A673 (cell line): Measurements from ENCODE around the gene GPHN. TPM values are rescaled to one million over a fixed set of nuclear protein-coding genes. Genes with fewer than 3 reads are reported as not detected.

Experiments
- BruUV-seq: library from RNA; stranded (reverse); fragments of 400-500 nt; replicated peaks from 2 replicates; lab custom pipeline; 2021; lab: Mats Ljungman, UMichigan
- CTCF ChIA-PET: fragments of 300-600 bp; sonication (Branson Sonifier 250); formaldehyde crosslinking; loops from one replicate; lab custom pipeline; 2022; ENCODE audit warnings: antibody characterized with exemption; lab: Charles Lee
- POLR2A ChIA-PET: fragments of 300-600 bp; sonication (Branson Sonifier 250); formaldehyde crosslinking; loops from one replicate; lab custom pipeline; 2022; ENCODE audit warnings: antibody characterized with exemption; ENCODE audit not compliant: low non-redundant PET; lab: Charles Lee
- DNase-seq: peaks from one replicate; pipeline ENCODE4 v3.0.0-alpha.2; 2015; ENCODE audit warnings: low spot score
- H3K27ac ChIP-seq: fragments of 200-600 bp; sonication (generic); 2 replicates; pipeline ENCODE4 v1.5.1; 2016; ENCODE audit warnings: mixed run types, low read depth, mild to moderate bottlenecking, mixed read lengths, antibody characterized with exemption, low read length; ENCODE audit not compliant: poor library complexity, severe bottlenecking
- H3K27me3 ChIP-seq: fragments of 200-600 bp; sonication (generic); replicated peaks from 2 replicates; pipeline ENCODE4 v1.6.1; 2017; ENCODE audit warnings: mixed run types, low read depth, mild to moderate bottlenecking, mixed read lengths, antibody characterized with exemption, low read length; ENCODE audit not compliant: insufficient read depth, poor library complexity
- H3K36me3 ChIP-seq: fragments of 200-600 bp; sonication (generic); 2 replicates; pipeline ENCODE4 v1.6.1; 2016; ENCODE audit warnings: mixed run types, mild to moderate bottlenecking, mixed read lengths, antibody characterized with exemption, low read length; ENCODE audit not compliant: insufficient read depth, poor library complexity, severe bottlenecking
- H3K4me1 ChIP-seq: fragments of 200-600 bp; sonication (generic); 2 replicates; pipeline ENCODE4 v1.6.1; 2017; ENCODE audit warnings: mixed run types, mild to moderate bottlenecking, mixed read lengths, antibody characterized with exemption, low read length; ENCODE audit not compliant: insufficient read depth, poor library complexity, severe bottlenecking
- H3K4me3 ChIP-seq: fragments of 200-600 bp; sonication (generic); 2 replicates; pipeline ENCODE4 v1.5.1; 2016; ENCODE audit warnings: low read depth, mixed run types, mild to moderate bottlenecking, mixed read lengths, low read length; ENCODE audit not compliant: poor library complexity, severe bottlenecking
- H3K9me3 ChIP-seq: fragments of 200-600 bp; sonication (generic); 2 replicates; pipeline ENCODE4 v1.6.1; 2016; ENCODE audit warnings: mixed run types, low read depth, mild to moderate bottlenecking, mixed read lengths, antibody characterized with exemption, low read length; ENCODE audit not compliant: poor library complexity, severe bottlenecking
- EZH2 ChIP-seq: fragments of 200-600 bp; sonication (generic); IDR thresholded peaks from 2 replicates; pipeline ENCODE4 v1.6.1; 2017; ENCODE audit warnings: borderline replicate concordance, low read depth, mild to moderate bottlenecking, mixed read lengths, antibody characterized with exemption, low read length; ENCODE audit not compliant: poor library complexity, severe bottlenecking
- intact Hi-C: fragments of 100-400 bp; cut with micrococcal nuclease; formaldehyde crosslinking; loops from one replicate; pipeline ENCODE4 v1.10.0; 2022; ENCODE audit not compliant: unreplicated experiment
- total RNA-seq: library from RNA; stranded (reverse); gene quantifications from 2 replicates; pipeline ENCODE4 v1.2.3, GENCODE V29; 2021
- TF ChIP-seq, protein P1 (sequence below): fragments of 300-800, 200-600 bp; sonication (generic); conservative IDR thresholded peaks from 2 replicates; pipeline ENCODE4 v1.5.1; 2017; ENCODE audit warnings: low read depth, mild to moderate bottlenecking, antibody characterized with exemption, low read length, moderate library complexity, mixed read lengths

GPHN gene
- total RNA-seq, 1 experiment from 2014 or later, result 30.3 TPM

DNA sequence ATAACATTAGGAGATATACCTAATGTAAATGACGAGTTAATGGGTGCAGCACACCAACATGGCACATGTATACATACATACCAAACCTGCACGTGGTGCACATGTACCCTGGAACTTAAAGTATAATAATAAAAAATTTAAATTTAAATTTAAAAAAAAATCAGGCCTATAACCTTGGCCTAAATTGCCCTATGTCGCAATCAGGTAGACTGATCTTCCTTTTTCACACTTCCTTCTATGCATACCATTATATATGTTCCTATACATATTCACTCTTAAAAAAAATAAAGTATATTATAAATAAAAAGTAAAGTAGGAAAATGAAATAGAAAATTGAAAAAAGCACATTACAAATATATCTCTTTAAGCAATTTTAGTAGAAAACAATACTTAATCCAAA lies 563.6 kb downstream of the GPHN start:
- H3K4me1 ChIP-seq, result no peaks in the 10 kb centered on the region
- no peak for DNase-seq
- no TSS peak for BruUV-seq
- H3K4me3 ChIP-seq, result no peak overlapping the region
- no peaks in the 10 kb centered on the region for H3K27me3 ChIP-seq
- intact Hi-C loops, result no loop called here
- H3K9me3 ChIP-seq, result no peaks in the 10 kb centered on the region
- TF ChIP-seq, protein P1, sequence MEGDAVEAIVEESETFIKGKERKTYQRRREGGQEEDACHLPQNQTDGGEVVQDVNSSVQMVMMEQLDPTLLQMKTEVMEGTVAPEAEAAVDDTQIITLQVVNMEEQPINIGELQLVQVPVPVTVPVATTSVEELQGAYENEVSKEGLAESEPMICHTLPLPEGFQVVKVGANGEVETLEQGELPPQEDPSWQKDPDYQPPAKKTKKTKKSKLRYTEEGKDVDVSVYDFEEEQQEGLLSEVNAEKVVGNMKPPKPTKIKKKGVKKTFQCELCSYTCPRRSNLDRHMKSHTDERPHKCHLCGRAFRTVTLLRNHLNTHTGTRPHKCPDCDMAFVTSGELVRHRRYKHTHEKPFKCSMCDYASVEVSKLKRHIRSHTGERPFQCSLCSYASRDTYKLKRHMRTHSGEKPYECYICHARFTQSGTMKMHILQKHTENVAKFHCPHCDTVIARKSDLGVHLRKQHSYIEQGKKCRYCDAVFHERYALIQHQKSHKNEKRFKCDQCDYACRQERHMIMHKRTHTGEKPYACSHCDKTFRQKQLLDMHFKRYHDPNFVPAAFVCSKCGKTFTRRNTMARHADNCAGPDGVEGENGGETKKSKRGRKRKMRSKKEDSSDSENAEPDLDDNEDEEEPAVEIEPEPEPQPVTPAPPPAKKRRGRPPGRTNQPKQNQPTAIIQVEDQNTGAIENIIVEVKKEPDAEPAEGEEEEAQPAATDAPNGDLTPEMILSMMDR, result no peak
- TF ChIP-seq EZH2, result no peak
- CTCF ChIA-PET, result no interaction called here
- POLR2A ChIA-PET, result no interaction called here
- H3K36me3 ChIP-seq, result no peaks in the 10 kb centered on the region
- H3K27ac ChIP-seq, result no peak overlapping the region

DNA sequence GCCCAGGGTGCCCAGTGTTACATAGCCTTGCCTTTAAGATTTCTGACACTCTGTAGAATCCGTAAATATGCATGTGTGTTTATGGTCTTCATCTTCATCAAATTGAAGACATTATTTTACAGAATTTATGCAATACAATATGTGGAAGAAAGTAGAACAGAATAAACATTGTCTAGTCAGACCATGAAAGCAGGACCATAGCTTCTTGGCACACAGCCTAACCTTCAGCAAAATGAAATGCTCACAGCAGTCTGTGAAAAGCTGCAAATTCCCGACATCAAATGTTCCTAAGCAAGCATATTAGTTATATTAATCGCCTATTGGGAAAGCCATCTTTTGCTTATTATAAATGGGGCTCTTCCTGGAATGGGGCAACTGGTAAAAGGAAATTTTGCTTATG lies 570.0 kb downstream of the GPHN start:
- ChIA-PET CTCF (no interaction called here), POLR2A (no interaction called here)
- intact Hi-C loops, result no loop called here
- Histone ChIP-seq H3K27ac (no peak overlapping the region), H3K27me3 (no peaks in the 10 kb centered on the region), H3K4me1 (no peaks in the 10 kb centered on the region), H3K4me3 (no peak overlapping the region), H3K9me3 (peaks cover 6% of the 10 kb centered on the region), H3K36me3 (no peaks in the 10 kb centered on the region)
- BruUV-seq, result no TSS peak
- TF ChIP-seq, protein P1, result no peak
- TF ChIP-seq EZH2, result no peak
- DNase-seq, result no peak

DNA sequence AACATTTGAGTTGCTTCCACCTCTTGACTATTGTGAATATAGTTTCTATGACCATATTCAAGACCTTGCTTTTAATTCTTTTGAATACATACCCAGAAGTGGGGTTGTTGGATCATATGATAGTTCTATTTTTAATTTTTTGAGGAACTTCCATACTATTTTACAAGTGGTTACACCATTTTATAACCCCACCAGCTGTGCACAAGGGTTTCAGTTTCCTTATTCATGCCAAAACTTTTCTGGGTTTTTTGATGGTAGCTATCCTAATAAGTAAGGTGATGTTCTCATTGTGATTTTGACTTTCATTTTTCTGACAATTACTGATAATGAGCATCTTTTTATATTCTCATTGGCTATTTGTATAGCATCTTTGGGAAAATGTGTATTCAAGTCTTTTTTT lies 571.9 kb downstream of the GPHN start:
- H3K27me3 ChIP-seq, result no peaks in the 10 kb centered on the region
- H3K36me3 ChIP-seq, result no peaks in the 10 kb centered on the region
- H3K4me3 ChIP-seq, result no peak overlapping the region
- intact Hi-C loops, result no loop called here
- H3K4me1 ChIP-seq, result no peaks in the 10 kb centered on the region
- ChIA-PET CTCF (no interaction called here), POLR2A (no interaction called here)
- BruUV-seq, result no TSS peak
- DNase-seq, result no peak
- H3K9me3 ChIP-seq, result peaks cover 6% of the 10 kb centered on the region
- no peak overlapping the region for H3K27ac ChIP-seq
- TF ChIP-seq EZH2, result no peak
- TF ChIP-seq, protein P1, result no peak
